Keratinocyte (primary cell): ENCODE measurements around the gene TOM1L2. TPM values are rescaled to one million over a fixed set of nuclear protein-coding genes. Genes with fewer than 3 reads are reported as not detected.

Experiments
- DNase-seq: peaks from one replicate; pipeline ENCODE4 v3.0.0-alpha.2; 2011; ENCODE audit warnings: low read depth, missing footprints, low spot score
- FAIRE-seq: peaks from 2 replicates; lab custom pipeline; 2011; peaks lifted over from hg19 to GRCh38; lab: Jason Lieb, UNC
- H2AFZ ChIP-seq: 2 replicates; pipeline ENCODE4 v1.6.0; 2012; ENCODE audit warnings: low read length, control low read depth, inconsistent platforms; ENCODE audit not compliant: control insufficient read depth
- H3K27ac ChIP-seq: 2 replicates; pipeline ENCODE4 v1.5.1; 2011; ENCODE audit warnings: low read length; ENCODE audit not compliant: control insufficient read depth, insufficient read depth
- H3K27me3 ChIP-seq: 3 replicates; pipeline ENCODE4 v1.6.0; 2011; ENCODE audit warnings: low read length; ENCODE audit not compliant: control insufficient read depth, insufficient read depth; ENCODE audit errors: extremely low read depth
- H3K36me3 ChIP-seq, 2 experiments: 2 replicates in 1 of 2; 3 replicates in 1 of 2; pipeline ENCODE4 v1.5.1; 2011; ENCODE audit warnings: low read length in 2 of 2, mild to moderate bottlenecking in 1 of 2; ENCODE audit not compliant: control insufficient read depth in 2 of 2, insufficient read depth in 2 of 2; ENCODE audit errors: extremely low read depth in 1 of 2
- H3K4me1 ChIP-seq: 3 replicates; pipeline ENCODE4 v1.5.1; 2011; ENCODE audit warnings: low read length; ENCODE audit not compliant: control insufficient read depth, insufficient read depth; ENCODE audit errors: extremely low read depth
- H3K4me2 ChIP-seq: 3 replicates; pipeline ENCODE4 v1.6.0; 2011; ENCODE audit warnings: low read depth, low read length; ENCODE audit not compliant: control insufficient read depth, insufficient read depth; ENCODE audit errors: extremely low read depth
- H3K4me3 ChIP-seq, 3 experiments: fragments of 200-600 bp in 1 of 3; sonication (generic) in 1 of 3; 2 replicates in 2 of 3; 3 replicates in 1 of 3; pipeline ENCODE4 v1.5.1; 2011 to 2016; ENCODE audit warnings: low read length in 3 of 3, mild to moderate bottlenecking in 3 of 3, control low read depth in 2 of 3, inconsistent platforms in 1 of 3, low read depth in 1 of 3, mixed read lengths in 1 of 3, mixed run types in 1 of 3, moderate library complexity in 1 of 3; ENCODE audit not compliant: control insufficient read depth in 2 of 3, insufficient read depth in 2 of 3; ENCODE audit errors: extremely low read depth in 1 of 3
- H3K79me2 ChIP-seq: 2 replicates; pipeline ENCODE4 v1.6.0; 2012; ENCODE audit warnings: low read length; ENCODE audit not compliant: control insufficient read depth, insufficient read depth
- H3K9ac ChIP-seq: 3 replicates; pipeline ENCODE4 v1.6.0; 2011; ENCODE audit warnings: low read length; ENCODE audit not compliant: control insufficient read depth, insufficient read depth; ENCODE audit errors: extremely low read depth
- H3K9me1 ChIP-seq: 3 replicates; pipeline ENCODE4 v1.6.0; 2011; ENCODE audit warnings: low read length; ENCODE audit not compliant: control insufficient read depth, insufficient read depth; ENCODE audit errors: extremely low read depth
- H3K9me3 ChIP-seq: 2 replicates; pipeline ENCODE4 v1.5.1; 2012; ENCODE audit warnings: low read depth, low read length; ENCODE audit not compliant: control insufficient read depth
- H4K20me1 ChIP-seq: 3 replicates; pipeline ENCODE4 v1.6.0; 2011; ENCODE audit warnings: low read length; ENCODE audit not compliant: control insufficient read depth, insufficient read depth; ENCODE audit errors: extremely low read depth
- CTCF ChIP-seq, 3 experiments: IDR thresholded peaks in 1 of 3; conservative IDR thresholded peaks in 1 of 3; optimal IDR thresholded peaks in 1 of 3; 2 replicates in 2 of 3; 3 replicates in 1 of 3; pipeline versions ENCODE3 to v1.5.1; 2011; ENCODE audit warnings: low read length in 3 of 3, mild to moderate bottlenecking in 3 of 3, moderate library complexity in 2 of 3, control low read depth in 1 of 3, inconsistent platforms in 1 of 3; ENCODE audit not compliant: insufficient read depth in 2 of 3; ENCODE audit errors: extremely low read depth in 1 of 3
- EZH2 ChIP-seq: IDR thresholded peaks from one replicate; pipeline ENCODE4 v1.6.1; 2012; ENCODE audit warnings: inconsistent platforms, mild to moderate bottlenecking, low read length, moderate library complexity
- dilution Hi-C: fragments of 300-500 bp; cut with MboI; formaldehyde crosslinking; loops from one replicate; pipeline ENCODE4 v1.7.0; 2020; ENCODE audit warnings: low sequenced_read_pairs; ENCODE audit not compliant: extremely low pct_ligation_motif_present
- polyA plus RNA-seq, 5 experiments: library from polyadenylated mRNA; depleted of rRNA in 3 of 5; stranded (reverse) in 3 of 5; stranded (forward) in 1 of 5; unstranded in 1 of 5; fragments of >200 nt; gene quantifications; 1 replicate in 1 of 5; 2 replicates in 3 of 5; 3 replicates in 1 of 5; pipeline versions ENCODE4 v1.2.1 to v1.2.3, GENCODE V29; 2011 to 2012; ENCODE audit warnings: missing spikeins in 2 of 5, low read depth in 1 of 5, low replicate concordance in 1 of 5

Gene TOM1L2
- polyA plus RNA-seq, 1 donor (not counting 4 experiments of a cell fraction or from before 2014, with no cell fraction given): 36.3 TPM

GRCh38 chr17:17866897-17867296, 105.3 kb downstream of the TOM1L2 start:
- peaks cover 25 to 40% of the 10 kb centered on the region in 2 experiments for H3K36me3 ChIP-seq
- no peak for TF ChIP-seq EZH2
- H3K4me1 ChIP-seq: peaks cover 5% of the 10 kb centered on the region
- H3K9ac ChIP-seq: no peak overlapping the region
- peaks cover 2% of the 10 kb centered on the region for H3K9me1 ChIP-seq
- H3K27me3 ChIP-seq: no peaks in the 10 kb centered on the region
- DNase-seq: no peak
- no peaks in the 10 kb centered on the region for H4K20me1 ChIP-seq
- H3K9me3 ChIP-seq: no peaks in the 10 kb centered on the region
- no peak overlapping the region for H3K4me2 ChIP-seq
- no peak for FAIRE-seq
- H2AFZ ChIP-seq: no peak overlapping the region
- no peak overlapping the region for H3K4me3 ChIP-seq
- no peaks in the 10 kb centered on the region for H3K79me2 ChIP-seq
- no peak overlapping the region for H3K27ac ChIP-seq
- dilution Hi-C loops: no loop called here

GRCh38 chr17:17866425-17866824, 105.8 kb downstream of the TOM1L2 start:
- Histone ChIP-seq H3K4me3 (no peak overlapping the region), H3K27ac (no peak overlapping the region), H2AFZ (no peak overlapping the region), H3K79me2 (no peaks in the 10 kb centered on the region), H3K4me1 (peaks cover 5% of the 10 kb centered on the region), H3K9me1 (peaks cover 2% of the 10 kb centered on the region), H3K36me3 (peaks cover 25 to 44% of the 10 kb centered on the region in 2 experiments), H3K9ac (no peak overlapping the region), H4K20me1 (no peaks in the 10 kb centered on the region), H3K9me3 (no peaks in the 10 kb centered on the region), H3K4me2 (no peak overlapping the region), H3K27me3 (no peaks in the 10 kb centered on the region)
- dilution Hi-C loops: no loop called here
- TF ChIP-seq CTCF (optimal IDR thresholded peaks at IDR 0.05 in 1 of 3, IDR thresholded peaks at IDR 0.05 in 1 of 3, conservative IDR thresholded peaks at IDR 0.05 in 1 of 3; ENCODE audit: extremely low read depth in 1 of 3, insufficient read depth in 2 of 3, low read length in 3 of 3): no peak
- no peak for TF ChIP-seq EZH2
- DNase-seq: no peak
- no peak for FAIRE-seq

GRCh38 chr17:17865035-17865434, 107.2 kb downstream of the TOM1L2 start:
- DNase-seq (no peak), FAIRE-seq (no peak)
- Histone ChIP-seq H3K79me2 (no peaks in the 10 kb centered on the region), H3K9ac (no peak overlapping the region), H3K36me3 (peaks cover 25 to 49% of the 10 kb centered on the region in 2 experiments), H3K27ac (no peak overlapping the region), H3K4me2 (no peak overlapping the region), H3K4me1 (peaks cover 5% of the 10 kb centered on the region), H3K9me3 (no peaks in the 10 kb centered on the region), H3K9me1 (peaks cover 2% of the 10 kb centered on the region), H4K20me1 (no peaks in the 10 kb centered on the region), H3K4me3 (no peak overlapping the region), H3K27me3 (no peaks in the 10 kb centered on the region), H2AFZ (no peak overlapping the region)
- dilution Hi-C loops: no loop called here
- no peak for TF ChIP-seq CTCF (optimal IDR thresholded peaks at IDR 0.05 in 1 of 3, IDR thresholded peaks at IDR 0.05 in 1 of 3, conservative IDR thresholded peaks at IDR 0.05 in 1 of 3; ENCODE audit: extremely low read depth in 1 of 3, insufficient read depth in 2 of 3, low read length in 3 of 3)
- no peak for TF ChIP-seq EZH2
